NCI-H748 (cell line): Measurements from ENCODE around the gene SH3D19.
"Not testable (repeated sequence)": the region's sequence is repeated elsewhere in the genome, so short reads cannot be mapped to it uniquely, and the experiment has no call there.

ENCODE experiments used
- DNase-seq: peaks from one replicate; lab custom pipeline; 2025; ENCODE audit not compliant: unreplicated experiment; lab: John Stamatoyannopoulos, UW

The SH3D19 gene

DNA sequence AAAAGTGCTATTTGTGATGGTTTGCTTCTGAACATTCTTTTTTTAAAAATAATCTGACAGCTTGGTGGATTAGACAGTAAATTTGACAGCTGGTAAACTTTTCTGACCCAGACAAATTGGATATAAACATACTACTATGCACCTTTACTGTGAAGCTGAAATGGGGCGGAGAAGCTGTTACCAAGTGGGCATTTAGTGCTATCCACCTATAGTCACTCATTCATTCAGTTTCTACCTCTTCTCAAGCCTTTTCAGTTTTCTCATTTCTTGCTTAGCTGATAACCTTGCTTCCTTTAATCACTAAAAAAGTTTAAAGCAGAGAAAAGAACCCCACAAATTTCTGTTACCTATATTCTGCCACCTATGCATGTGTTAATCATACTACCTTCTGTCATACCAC is 220.8 kb downstream of the SH3D19 start:
- no peak for DNase-seq

DNA sequence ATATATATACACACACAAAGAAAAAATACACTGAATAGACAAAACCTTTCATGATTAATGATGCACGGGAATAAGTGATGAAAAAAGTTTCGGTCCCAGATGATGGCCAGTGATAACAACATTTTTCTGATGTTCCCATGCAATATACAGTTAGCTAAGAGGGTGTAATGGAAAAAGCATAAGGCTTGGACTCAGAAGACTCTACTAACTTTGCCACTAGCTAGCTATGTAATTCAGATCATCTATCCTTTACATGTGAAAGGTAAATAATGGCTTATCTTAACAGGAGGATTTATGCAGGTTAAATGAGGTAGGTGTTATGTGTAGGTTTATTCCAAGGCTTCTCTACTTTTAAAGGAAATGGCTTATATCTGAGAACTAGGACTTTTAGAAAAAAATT is 221.6 kb downstream of the SH3D19 start:
- no peak for DNase-seq

DNA sequence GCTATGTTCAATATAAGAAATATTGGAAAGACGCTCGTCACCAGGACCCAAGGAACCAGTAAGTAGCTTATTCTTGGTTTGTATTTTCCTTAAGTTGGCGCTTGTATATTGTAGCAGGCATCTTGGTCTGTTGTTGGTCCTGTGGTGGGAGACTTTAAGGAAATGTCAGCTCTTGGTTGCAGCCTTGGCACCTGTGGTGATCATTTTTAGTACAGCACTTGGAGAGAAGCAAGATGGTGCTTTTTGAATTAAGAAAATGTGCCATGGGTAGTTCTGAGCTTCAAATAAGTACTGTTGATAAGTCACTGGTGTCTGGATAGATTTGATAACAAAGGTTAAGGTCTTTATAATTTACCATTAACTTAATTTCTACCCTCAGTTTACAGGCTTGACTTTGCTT is 224.9 kb downstream of the SH3D19 start:
- DNase-seq, result no peak

DNA sequence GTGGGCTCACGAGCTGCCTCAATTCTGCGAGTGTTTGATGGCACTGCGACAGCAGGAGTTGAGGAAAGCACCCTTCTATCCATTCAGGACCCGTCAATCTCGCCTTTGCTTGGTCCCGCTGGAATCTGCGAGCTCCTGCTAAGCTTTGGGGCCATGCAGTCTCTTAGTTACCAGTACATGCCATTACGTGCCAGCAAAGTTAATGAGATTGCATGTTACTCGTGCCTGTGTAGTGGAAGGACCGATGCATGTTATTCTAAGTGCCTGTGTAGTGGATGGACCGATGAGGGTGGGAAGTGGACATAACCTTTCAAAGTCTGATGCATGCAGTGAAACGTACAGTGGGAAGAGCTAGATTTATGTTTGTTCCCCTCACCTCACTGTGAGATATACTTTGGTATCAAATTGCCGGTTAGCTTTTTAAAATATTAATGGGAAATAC is 225.4 kb downstream of the SH3D19 start:
- peak; percentile 59 for DNase-seq

DNA sequence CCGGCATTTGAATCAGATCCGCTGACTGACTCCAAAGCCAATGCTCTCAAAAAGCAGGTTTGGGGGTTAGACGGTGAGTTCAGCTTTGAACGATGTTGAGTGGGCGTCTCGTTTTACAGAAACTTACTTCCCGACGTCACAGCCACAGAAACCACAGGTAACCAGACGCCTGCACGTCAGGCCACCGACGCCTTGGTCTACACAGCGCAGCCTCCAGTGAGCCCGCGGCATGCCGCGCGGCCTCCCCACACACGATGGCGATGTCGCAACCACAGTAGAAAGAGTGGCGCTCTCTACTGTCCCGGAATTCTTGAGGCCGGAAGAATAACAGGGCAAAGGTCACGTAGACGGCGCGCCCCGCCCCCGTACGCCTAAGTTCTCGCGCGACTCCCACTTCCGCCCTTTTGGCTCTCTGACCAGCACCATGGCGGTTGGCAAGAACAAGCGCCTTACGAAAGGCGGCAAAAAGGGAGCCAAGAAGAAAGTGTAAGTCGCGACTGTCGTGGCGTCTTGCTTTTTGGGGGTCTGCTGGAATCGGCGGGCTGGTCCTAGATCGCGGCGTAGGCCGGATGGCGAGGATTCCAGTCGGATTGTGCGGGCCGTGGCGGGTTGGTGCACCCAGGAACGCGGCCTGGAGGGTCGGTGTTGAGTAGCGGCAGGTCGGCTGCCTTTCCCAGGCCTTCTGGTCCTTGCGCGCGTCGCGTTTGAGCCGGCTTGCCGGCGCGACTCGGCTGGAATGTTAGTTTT is 226.0 kb downstream of the SH3D19 start, which contains the start of gene RPS3A:
TSS of gene RPS3A (plus strand) at position 400 of the 747 bp plus-strand sequence. CDS start at position 425, 25 bp downstream.
- peak; percentile 94 for DNase-seq

DNA sequence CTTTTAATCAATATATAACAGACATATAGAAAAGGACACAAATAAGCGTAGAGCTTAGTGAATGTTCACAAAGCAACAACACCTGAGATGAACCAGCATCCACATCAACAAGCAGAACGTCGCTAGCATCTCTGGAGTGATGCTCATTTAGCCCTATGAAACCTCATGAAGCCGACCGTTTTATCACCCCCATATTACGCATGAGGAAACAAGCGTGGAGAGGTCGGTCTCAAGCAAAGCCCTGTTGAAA is 226.5 kb downstream of the SH3D19 start:
- DNase-seq, result no peak

DNA sequence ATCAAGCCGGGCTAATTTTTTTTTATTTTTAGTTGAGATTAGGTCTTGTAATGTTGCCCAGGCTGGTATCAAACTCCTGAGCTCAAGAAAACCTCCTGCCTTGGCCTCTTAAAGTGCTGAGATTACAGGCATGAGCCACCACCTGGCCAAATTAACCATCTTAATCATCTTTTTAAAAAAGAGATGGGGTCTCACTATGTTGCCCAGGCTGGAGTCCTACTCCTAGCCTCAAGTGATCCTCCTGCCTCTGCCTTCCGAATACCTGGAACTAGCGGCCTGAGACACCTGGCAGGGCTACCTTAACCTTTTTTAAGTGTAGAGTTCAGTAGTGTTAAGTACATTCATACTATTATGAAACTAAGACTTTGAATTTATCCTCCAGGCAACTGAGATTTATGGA is 227.6 kb downstream of the SH3D19 start:
- no peak for DNase-seq

DNA sequence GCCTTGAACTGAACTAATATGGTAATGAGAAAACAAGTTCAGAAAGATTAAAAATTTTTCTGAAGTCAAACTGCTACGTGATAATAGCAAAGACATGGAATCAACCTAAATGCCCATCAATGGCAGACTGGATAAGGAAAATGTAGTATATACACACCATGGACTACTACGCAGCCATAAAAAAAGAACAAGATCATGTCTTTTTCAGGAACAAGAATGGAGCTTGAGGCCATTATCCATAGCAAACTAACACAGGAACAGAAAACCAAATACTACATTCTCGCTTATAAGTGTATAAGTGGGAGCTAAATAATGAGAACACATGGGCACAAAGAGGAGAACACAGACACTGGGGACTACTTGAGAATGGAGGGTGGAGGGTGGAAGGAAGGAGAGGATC is 230.3 kb downstream of the SH3D19 start:
- DNase-seq, result no peak

DNA sequence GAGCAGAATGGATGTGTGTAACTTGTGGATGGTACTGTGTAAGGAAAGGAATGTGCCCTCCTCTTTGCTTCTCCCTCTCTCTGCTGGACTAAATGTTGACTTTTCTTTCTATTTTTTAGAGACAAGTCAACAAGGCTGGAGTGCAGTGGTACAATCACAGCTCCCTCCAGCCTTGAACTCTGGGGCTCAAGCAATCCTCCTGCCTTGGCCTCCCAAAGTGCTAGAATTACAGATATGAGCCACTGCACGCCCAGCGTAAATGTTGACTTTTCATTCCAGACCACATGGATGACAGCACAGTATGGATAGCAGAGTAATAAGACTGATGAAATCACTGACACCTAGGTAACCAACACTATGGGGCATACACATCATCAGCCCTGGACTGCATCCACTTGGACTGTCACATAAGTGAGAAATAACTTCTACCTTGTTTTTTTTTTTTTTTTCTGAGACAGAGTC is 231.1 kb downstream of the SH3D19 start:
- no peak for DNase-seq

DNA sequence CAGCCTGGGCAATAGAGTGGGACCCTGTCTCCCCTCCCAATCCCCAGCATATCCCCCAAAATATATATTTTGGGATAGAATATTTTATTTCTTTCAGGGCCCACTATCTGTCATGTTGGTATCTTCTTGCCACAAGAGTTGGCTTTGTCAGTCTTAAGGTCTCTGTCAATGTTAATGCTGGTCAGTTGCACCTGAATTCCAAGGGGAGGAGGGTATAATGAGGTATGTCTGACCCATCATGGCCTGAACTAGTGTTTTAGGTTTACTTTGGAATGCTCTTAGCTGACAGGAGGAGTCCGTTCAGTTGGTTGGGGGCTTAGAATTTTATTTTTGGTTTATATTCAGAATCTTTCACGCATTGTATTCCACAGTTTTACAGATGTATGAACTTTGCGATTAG is 232.2 kb downstream of the SH3D19 start:
- DNase-seq, result no peak

DNA sequence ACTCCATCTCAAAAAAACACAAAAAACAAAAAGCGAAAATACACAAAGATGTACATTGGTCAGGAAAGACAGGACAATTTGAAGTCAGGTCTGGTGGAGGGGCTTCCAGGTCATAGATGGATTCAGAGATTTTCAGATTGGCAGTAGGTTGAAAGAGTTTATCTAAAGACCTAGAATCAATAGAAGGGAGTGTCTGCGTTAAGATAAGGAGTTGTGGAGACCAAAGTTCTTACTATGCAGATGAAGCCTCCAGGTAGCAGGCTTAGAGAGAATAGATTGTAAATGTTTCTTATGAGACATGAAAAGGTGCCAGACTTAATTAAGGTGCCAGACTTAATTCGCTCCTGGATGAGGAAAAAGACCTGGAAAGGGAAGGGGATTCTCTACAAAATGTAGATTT is 232.9 kb downstream of the SH3D19 start:
- no peak for DNase-seq

DNA sequence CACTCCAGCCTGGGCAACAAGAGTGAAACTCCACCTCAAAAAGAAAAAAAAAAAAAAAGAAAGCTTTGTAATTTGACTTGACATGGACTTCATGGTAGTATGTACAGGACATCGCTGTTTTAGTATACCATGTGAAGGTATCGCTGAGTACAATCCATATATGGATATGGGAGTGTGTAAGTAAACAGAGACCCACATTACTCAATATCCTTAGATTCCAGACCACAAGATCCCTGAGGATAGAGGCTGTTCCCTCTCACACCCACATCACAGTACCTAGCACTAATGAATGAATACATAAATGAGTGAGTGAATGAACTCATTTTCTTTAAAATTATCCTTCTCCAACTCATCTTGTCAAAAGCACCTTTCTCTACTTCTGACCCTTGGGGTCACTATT is 234.4 kb downstream of the SH3D19 start:
- DNase-seq, result no peak

DNA sequence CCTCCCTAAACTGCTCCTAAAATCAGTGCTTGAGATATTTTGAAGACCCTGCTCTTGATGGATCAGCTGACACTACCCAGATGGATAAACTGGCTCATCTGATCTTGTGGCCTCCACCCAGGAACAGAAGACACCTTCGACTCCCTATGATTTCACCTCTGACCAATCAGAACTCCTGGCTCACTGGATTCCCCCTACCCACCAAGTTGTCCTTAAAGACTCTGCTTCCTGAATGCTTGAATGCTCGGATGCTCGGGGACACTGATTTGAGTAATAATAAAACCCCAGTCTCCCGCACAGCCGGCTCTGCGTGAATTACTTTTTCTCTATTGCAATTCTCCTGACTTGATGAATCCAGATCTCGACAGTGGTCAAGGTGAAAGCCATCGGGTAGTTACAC is 237.9 kb downstream of the SH3D19 start:
- no peak for DNase-seq

DNA sequence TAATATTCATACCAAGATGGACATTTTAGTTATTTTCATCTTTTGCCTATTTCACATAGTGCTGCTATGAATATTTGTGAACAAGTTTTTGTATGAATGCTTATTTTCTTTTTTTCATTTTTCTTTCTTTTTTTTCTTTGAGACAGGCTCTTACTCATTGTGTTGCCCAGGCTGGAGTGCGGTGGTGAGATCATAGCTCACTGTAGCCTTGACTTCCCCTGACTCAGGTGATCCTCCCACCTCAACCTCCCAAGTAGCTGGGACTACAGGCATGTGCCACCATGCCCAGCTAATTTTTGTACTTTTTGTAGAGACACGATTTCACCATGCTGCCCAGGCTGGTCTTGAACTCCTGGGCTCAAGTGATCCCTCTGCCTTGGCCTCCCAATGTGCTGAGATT is 247.4 kb downstream of the SH3D19 start:
- not testable (repeated sequence) for DNase-seq

DNA sequence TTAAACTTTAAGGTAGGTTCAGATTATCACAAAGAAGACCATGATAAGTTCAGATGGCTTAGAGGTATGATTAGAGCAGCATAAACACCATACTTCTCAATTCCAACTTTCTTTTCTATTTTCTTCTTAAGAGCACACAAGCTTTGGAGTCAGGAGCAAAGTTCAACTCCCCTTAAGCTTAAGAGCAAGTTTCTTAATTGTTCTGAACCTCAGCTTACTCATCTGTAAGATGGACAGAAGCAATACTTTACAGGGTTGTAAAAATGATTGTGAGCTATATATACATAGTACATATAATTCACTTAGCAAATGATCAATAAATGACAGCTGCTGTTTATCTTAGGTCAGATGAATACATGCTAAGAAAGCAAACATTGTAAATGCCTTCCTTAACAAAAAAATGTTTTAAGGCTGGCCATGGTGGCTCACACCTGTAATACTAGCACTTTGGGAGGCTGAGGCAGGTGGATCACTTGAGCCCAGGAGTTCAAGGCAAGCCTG is 250.9 kb downstream of the SH3D19 start:
- DNase-seq, result no peak
